ENCODE results near the gene RDX. TPM values are rescaled to one million over a fixed set of nuclear protein-coding genes. Genes with fewer than 3 reads are reported as not detected.

RDX gene
- total and polyA plus RNA-seq, 2 of the 4 experiments (the other 2 are of a cell fraction) = 61.1 to 72.4 TPM

DNA sequence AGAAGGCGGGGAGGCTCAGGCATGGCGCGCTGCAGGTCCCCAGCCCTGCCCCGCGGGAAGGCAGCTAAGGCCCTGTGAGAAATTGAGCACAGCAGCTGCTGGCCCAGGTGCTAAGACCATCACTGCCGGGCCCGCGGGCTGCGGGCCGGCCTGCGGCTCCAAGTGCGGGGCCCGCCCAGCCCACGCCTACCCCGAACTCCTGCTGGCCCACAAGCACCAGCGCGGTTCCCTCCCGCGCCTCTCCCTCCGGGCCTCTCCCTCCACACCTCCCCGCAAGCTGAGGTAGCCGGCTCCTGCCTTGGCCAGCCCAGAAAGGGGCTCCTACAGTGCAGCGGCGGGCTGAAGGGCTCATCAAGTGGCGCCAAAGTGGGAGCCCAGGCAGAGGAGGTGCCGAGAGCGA, 4.6 kb upstream of the RDX start:
- Histone ChIP-seq H4K8ac (ENCODE audit: low read depth in 2 of 2, low read length in 2 of 2) (no peak overlapping the region), H3K79me1 (ENCODE audit: low read depth in 1 of 2, low read length in 2 of 2) (no peaks in the 10 kb centered on the region), H3K23ac (ENCODE audit: low read depth, low read length) (no peak overlapping the region), H3K18ac (ENCODE audit: low read depth, low read length) (no peak overlapping the region), H3K4ac (ENCODE audit: low read depth, low read length) (no peak overlapping the region), H3K9me3 (ENCODE audit: control insufficient read depth, insufficient read depth, low read length) (no peaks in the 10 kb centered on the region), H3K4me2 (ENCODE audit: low read depth, low read length) (no peak overlapping the region), H3K56ac (ENCODE audit: extremely low read depth, insufficient read depth, low read length) (no peak overlapping the region), H3K14ac (replicated peaks; ENCODE audit: low read depth, low read length) (no peak overlapping the region), H2AK5ac (ENCODE audit: low read depth, low read length) (no peak overlapping the region), H3K4me1 (ENCODE audit: control insufficient read depth, insufficient read depth, low read length) (peaks cover 8% of the 10 kb centered on the region; the same call in 1 of the 2 replicates), H2BK5ac (ENCODE audit: low read depth, low read length, poor library complexity, severe bottlenecking) (no peak overlapping the region), H3K36me3 (ENCODE audit: control insufficient read depth, insufficient read depth, low read length) (no peaks in the 10 kb centered on the region), H4K5ac (ENCODE audit: low read depth, low read length) (no peak overlapping the region), H3K9me1 (ENCODE audit: insufficient read depth, low read length) (no peaks in the 10 kb centered on the region; the same call in 1 of the 2 replicates), H3K27me3 (ENCODE audit: control insufficient read depth, insufficient read depth, low read length) (peaks cover 3% of the 10 kb centered on the region; the same call in 1 of the 2 replicates), H2BK15ac (ENCODE audit: low read depth, low read length) (no peak overlapping the region), H2AK9ac (replicated peaks; ENCODE audit: low read depth, low read length, poor library complexity) (no peak overlapping the region), H2BK20ac (ENCODE audit: low read depth, low read length) (no peak overlapping the region), H4K20me1 (ENCODE audit: insufficient read depth, low read length) (no peaks in the 10 kb centered on the region), H4K91ac (ENCODE audit: insufficient read depth, low read depth, low read length) (no peak overlapping the region), H3K27ac (ENCODE audit: insufficient read depth, low read length) (no peak overlapping the region), H3K4me3 (ENCODE audit: insufficient read depth, low read depth, low read length) (no peak overlapping the region), H3K9ac (ENCODE audit: low read depth, low read length) (no peak overlapping the region), H2BK120ac (ENCODE audit: low read depth, low read length) (no peak overlapping the region), H2AFZ (replicated peaks; ENCODE audit: low read length, poor library complexity) (no peak overlapping the region)
- DNase-seq (no peak), ATAC-seq (ENCODE audit: low read depth) (no peak)
- dilution Hi-C loops (cut with HindIII; ENCODE audit: low sequenced_read_pairs, unreplicated experiment) (no loop called here), intact Hi-C loops (cut with micrococcal nuclease) (no loop called here), in situ Hi-C loops (cut with MboI; ENCODE audit: low sequenced_read_pairs) (no loop called here)
- 97% methylated on average over 5 of the region's 27 CpGs; no CpG with 5 or more reads in 1 of the 2 experiments for WGBS, 2 experiments (ENCODE audit: extremely low coverage in 2 of 2, insufficient read length in 1 of 2)
- TF ChIP-seq, protein P1, sequence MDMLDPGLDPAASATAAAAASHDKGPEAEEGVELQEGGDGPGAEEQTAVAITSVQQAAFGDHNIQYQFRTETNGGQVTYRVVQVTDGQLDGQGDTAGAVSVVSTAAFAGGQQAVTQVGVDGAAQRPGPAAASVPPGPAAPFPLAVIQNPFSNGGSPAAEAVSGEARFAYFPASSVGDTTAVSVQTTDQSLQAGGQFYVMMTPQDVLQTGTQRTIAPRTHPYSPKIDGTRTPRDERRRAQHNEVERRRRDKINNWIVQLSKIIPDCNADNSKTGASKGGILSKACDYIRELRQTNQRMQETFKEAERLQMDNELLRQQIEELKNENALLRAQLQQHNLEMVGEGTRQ (IDR thresholded peaks at IDR 0.05; ENCODE audit: low read depth, low read length) = no peak
- TF ChIP-seq, protein P2, sequence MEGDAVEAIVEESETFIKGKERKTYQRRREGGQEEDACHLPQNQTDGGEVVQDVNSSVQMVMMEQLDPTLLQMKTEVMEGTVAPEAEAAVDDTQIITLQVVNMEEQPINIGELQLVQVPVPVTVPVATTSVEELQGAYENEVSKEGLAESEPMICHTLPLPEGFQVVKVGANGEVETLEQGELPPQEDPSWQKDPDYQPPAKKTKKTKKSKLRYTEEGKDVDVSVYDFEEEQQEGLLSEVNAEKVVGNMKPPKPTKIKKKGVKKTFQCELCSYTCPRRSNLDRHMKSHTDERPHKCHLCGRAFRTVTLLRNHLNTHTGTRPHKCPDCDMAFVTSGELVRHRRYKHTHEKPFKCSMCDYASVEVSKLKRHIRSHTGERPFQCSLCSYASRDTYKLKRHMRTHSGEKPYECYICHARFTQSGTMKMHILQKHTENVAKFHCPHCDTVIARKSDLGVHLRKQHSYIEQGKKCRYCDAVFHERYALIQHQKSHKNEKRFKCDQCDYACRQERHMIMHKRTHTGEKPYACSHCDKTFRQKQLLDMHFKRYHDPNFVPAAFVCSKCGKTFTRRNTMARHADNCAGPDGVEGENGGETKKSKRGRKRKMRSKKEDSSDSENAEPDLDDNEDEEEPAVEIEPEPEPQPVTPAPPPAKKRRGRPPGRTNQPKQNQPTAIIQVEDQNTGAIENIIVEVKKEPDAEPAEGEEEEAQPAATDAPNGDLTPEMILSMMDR (conservative IDR thresholded peaks at IDR 0.05; ENCODE audit: low read depth, low read length) = no peak
- TF ChIP-seq RAD21 (IDR thresholded peaks at IDR 0.05; ENCODE audit: low read length) = no peak
- TF ChIP-seq CEBPB (IDR thresholded peaks at IDR 0.05; ENCODE audit: low read depth, low read length) = no peak
- no peak for TF ChIP-seq MAFK (IDR thresholded peaks at IDR 0.05; ENCODE audit: low read depth, low read length)
- no peak for TF ChIP-seq RFX5 (IDR thresholded peaks at IDR 0.05; ENCODE audit: low read depth, low read length)
- no peak for TF ChIP-seq POLR2A (IDR thresholded peaks at IDR 0.05; ENCODE audit: low read depth, low read length)
- TF ChIP-seq FOS (IDR thresholded peaks at IDR 0.05; ENCODE audit: low read depth, low read length) = no peak
- no peak for TF ChIP-seq RCOR1 (IDR thresholded peaks at IDR 0.05; ENCODE audit: insufficient replicate concordance, low read length)
- no peak for TF ChIP-seq CHD1 (IDR thresholded peaks at IDR 0.05; ENCODE audit: low read depth, low read length)
- TF ChIP-seq ELK1 (IDR thresholded peaks at IDR 0.05; ENCODE audit: borderline replicate concordance, low read depth, low read length) = no peak
- POLR2A ChIA-PET (ENCODE audit: unreplicated experiment) = no interaction called here
- BruUV-seq (replicated peaks) = no TSS peak
- CTCF ChIA-PET = no interaction called here
